ENCODE measurements around the gene SETD1A. TPM values are rescaled to one million over a fixed set of nuclear protein-coding genes. Genes with fewer than 3 reads are reported as not detected.

Gene SETD1A
- total RNA-seq, 2 experiments from 2014 or later, result 26.5 to 26.6 TPM

- H3K4me1 Mint-ChIP-seq, result peaks cover 9% of the 10 kb centered on the region
- ChIA-PET CTCF (interaction anchor here (0.9 to 1.0 kb wide), 2 partner anchors 11 to 153 kb away, joined by 4 to 5 read pairs; partner anchors contain the start of gene KAT8), POLR2A (no interaction called here)
- peaks cover 63% of the 10 kb centered on the region for H3K36me3 Mint-ChIP-seq (ENCODE audit: low read depth)
- peak overlapping the region; percentile 25 for H3K27ac Mint-ChIP-seq
- H3K4me3 Mint-ChIP-seq, result no peak overlapping the region
- H3K27me3 Mint-ChIP-seq, result no peaks in the 10 kb centered on the region
- no peak for DNase-seq
- H3K9me3 Mint-ChIP-seq, result no peaks in the 10 kb centered on the region
Observed at GRCh38 chr16:30964574-30965226, 7.1 kb downstream of the SETD1A start.

GRCh38 chr16:30965436-30965835 lies 7.9 kb downstream of the SETD1A start:
- ChIA-PET CTCF (interaction anchor here (1.3 kb wide), 1 partner anchor 30 kb away, joined by 5 read pairs; no protein-coding TSS in a partner anchor), POLR2A (no interaction called here)
- no peak overlapping the region for H3K27ac Mint-ChIP-seq

GRCh38 chr16:30966033-30966619 lies 8.6 kb downstream of the SETD1A start:
- Mint-ChIP-seq H3K27me3 (no peaks in the 10 kb centered on the region), H3K36me3 (ENCODE audit: low read depth) (peaks cover 61% of the 10 kb centered on the region), H3K4me1 (no peaks in the 10 kb centered on the region), H3K27ac (no peak overlapping the region), H3K4me3 (no peak overlapping the region), H3K9me3 (no peaks in the 10 kb centered on the region)
- DNase-seq, result no peak
- POLR2A ChIA-PET, result no interaction called here
- CTCF ChIA-PET, result interaction anchor here (1.3 kb wide), 1 partner anchor 31 kb away, joined by 5 read pairs; no protein-coding TSS in a partner anchor

More at GRCh38 chr16:30965436-30965835, 7.9 kb downstream of the SETD1A start:
- Mint-ChIP-seq H3K4me3 (no peak overlapping the region), H3K27me3 (no peaks in the 10 kb centered on the region), H3K9me3 (no peaks in the 10 kb centered on the region), H3K36me3 (ENCODE audit: low read depth) (peaks cover 57% of the 10 kb centered on the region), H3K4me1 (peaks cover 2% of the 10 kb centered on the region)
- no peak for DNase-seq

DNA sequence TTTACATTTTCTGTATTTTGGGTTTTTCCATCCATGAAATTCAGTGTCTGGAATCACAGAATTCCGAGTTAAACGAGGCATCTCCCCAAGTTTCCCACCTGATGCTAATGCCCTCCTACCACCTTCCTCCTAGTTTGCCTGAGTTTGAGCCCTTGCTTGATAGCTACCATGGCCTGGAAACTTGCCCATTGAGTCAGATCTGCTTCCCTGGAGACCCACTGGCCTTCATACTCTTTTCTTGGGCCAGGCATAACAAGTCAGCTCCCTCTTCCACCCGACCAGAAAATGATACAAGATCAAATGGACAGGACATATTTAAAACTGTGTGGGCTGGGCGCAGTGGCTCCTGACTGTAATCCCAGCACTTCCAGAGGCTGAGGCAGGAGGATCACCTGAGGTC lies 10.2 kb downstream of the SETD1A start:
- peaks cover 63% of the 10 kb centered on the region for H3K36me3 Mint-ChIP-seq (ENCODE audit: low read depth)
- no peak overlapping the region for H3K27ac Mint-ChIP-seq
- CTCF ChIA-PET, result no interaction called here
- H3K9me3 Mint-ChIP-seq, result no peaks in the 10 kb centered on the region
- no peak overlapping the region for H3K4me3 Mint-ChIP-seq
- no peaks in the 10 kb centered on the region for H3K27me3 Mint-ChIP-seq
- DNase-seq, result no peak
- POLR2A ChIA-PET, result no interaction called here
- no peaks in the 10 kb centered on the region for H3K4me1 Mint-ChIP-seq

DNA sequence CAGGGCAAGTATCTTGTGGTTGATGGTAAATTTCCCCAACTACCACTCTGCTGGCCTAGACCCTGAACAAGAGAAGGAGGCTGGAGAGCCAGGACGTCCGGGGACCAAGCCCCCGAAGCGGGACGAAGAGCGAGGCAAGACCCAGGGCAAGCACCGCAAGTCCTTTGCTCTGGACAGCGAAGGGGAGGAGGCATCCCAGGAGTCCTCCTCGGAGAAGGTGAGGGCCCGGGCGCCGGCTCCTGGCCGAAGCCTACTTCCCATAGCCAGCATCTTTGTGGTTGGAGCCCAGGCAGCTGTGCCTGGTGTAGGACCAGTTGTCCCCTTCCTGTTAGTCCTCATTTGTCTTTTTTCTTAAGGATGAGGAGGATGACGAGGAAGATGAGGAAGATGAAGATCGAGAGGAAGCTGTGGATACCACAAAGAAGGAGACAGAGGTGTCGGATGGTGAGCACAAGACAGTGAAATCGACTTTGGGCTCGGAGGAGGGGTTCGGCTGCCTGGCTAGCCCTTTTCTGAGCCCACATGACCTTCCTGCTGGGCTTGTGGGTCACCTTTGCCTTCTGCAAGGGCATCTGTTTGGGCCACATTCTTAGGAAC lies 11.8 kb downstream of the SETD1A start:
- Mint-ChIP-seq H3K9me3 (no peaks in the 10 kb centered on the region), H3K36me3 (ENCODE audit: low read depth) (peaks cover 68% of the 10 kb centered on the region), H3K27me3 (no peaks in the 10 kb centered on the region), H3K4me3 (no peak overlapping the region), H3K4me1 (no peaks in the 10 kb centered on the region), H3K27ac (no peak overlapping the region)
- POLR2A ChIA-PET, result no interaction called here
- no peak for DNase-seq
- CTCF ChIA-PET, result interaction anchor here (0.5 to 1.1 kb wide), 3 partner anchors 12 to 398 kb away, joined by 3 to 5 read pairs (median 3); no protein-coding TSS in a partner anchor

- no peaks in the 10 kb centered on the region for H3K9me3 Mint-ChIP-seq
- CTCF ChIA-PET, result interaction anchor here (1.7 to 2.9 kb wide), 2 partner anchors 12 to 13 kb away, joined by 4 to 7 read pairs; partner anchors contain the start of gene HSD3B7
- no peak overlapping the region for H3K4me3 Mint-ChIP-seq
- H3K4me1 Mint-ChIP-seq, result no peaks in the 10 kb centered on the region
- no peaks in the 10 kb centered on the region for H3K27me3 Mint-ChIP-seq
- POLR2A ChIA-PET, result no interaction called here
- H3K36me3 Mint-ChIP-seq (ENCODE audit: low read depth), result peaks cover 61% of the 10 kb centered on the region
- H3K27ac Mint-ChIP-seq, result no peak overlapping the region
- DNase-seq, result no peak
Observed at GRCh38 chr16:30971298-30971697, 13.7 kb downstream of the SETD1A start.

DNA sequence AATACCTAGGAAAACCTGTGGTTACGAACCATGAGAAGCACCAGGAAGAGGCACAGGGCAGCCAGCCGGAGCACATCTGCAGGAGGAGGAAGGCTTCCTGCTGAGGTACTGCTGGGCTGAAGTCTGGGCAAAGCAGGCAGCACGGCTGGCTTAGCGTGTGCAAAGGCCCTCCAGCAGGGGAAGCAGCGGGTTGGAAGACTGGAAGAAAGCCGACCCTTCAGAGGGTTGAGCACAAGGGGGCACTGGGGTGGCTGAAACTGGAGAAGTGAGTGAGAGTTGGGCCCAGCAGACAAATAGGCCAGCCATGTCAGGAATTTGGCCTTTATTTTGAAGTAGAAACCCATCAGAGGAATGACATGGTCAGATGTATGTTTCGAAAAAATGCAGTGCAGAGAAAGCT lies 15.3 kb downstream of the SETD1A start:
- no peaks in the 10 kb centered on the region for H3K9me3 Mint-ChIP-seq
- no peak overlapping the region for H3K27ac Mint-ChIP-seq
- CTCF ChIA-PET, result interaction anchor here (0.7 to 2.9 kb wide), 4 partner anchors 10 to 170 kb away, joined by 3 to 7 read pairs (median 4); no protein-coding TSS in a partner anchor
- H3K4me3 Mint-ChIP-seq, result no peak overlapping the region
- POLR2A ChIA-PET, result no interaction called here
- no peak for DNase-seq
- H3K27me3 Mint-ChIP-seq, result no peaks in the 10 kb centered on the region
- no peaks in the 10 kb centered on the region for H3K4me1 Mint-ChIP-seq
- peaks cover 56% of the 10 kb centered on the region for H3K36me3 Mint-ChIP-seq (ENCODE audit: low read depth)

DNA sequence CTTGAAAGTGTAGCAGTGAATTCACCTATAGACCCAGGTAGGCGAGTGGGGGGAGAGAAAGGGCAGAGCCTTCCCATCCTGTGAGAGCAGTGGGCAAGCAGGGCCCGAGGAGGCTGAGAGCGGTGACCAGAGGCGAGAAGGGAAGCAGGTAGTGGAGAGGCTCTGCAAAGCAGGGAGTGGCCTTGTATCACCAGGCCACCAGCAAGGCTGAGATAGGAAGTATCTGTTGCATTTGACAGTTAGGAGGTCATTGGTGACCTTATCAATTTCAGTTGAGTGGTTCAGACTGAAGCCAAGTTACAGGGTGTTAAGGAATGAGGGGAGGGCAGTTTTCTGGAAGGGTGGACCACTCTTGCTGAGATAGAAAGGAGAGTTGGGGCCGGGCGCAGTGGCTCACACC lies 16.8 kb downstream of the SETD1A start:
- no peaks in the 10 kb centered on the region for H3K9me3 Mint-ChIP-seq
- no peaks in the 10 kb centered on the region for H3K27me3 Mint-ChIP-seq
- ChIA-PET CTCF (no interaction called here), POLR2A (no interaction called here)
- no peaks in the 10 kb centered on the region for H3K4me1 Mint-ChIP-seq
- H3K4me3 Mint-ChIP-seq, result no peak overlapping the region
- H3K36me3 Mint-ChIP-seq (ENCODE audit: low read depth), result peaks cover 57% of the 10 kb centered on the region
- no peak overlapping the region for H3K27ac Mint-ChIP-seq
- DNase-seq, result no peak

DNA sequence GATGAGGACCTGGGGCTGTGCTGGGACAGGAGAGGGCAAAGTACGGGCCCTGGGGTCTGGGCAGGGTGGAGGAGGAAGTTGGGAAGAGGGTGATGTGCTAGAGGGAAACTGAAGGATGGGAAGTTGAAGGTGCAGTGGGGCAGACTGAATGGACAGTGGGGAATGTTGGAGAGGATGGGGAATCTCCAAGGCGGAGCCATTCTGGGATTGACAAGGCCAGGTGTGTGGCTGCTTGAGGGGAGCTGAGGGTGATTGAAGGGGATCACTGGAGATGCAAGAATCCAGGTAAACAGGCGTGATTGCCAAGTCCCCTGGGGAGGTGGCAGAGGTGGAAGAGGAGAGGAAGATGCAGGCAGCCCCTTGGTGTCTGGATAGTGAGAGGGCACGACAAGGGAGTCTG lies 18.9 kb downstream of the SETD1A start:
- H3K36me3 Mint-ChIP-seq (ENCODE audit: low read depth), result peaks cover 57% of the 10 kb centered on the region
- no peaks in the 10 kb centered on the region for H3K27me3 Mint-ChIP-seq
- CTCF ChIA-PET, result interaction anchor here (1.1 to 2.6 kb wide), 2 partner anchors 8 to 73 kb away, joined by 3 to 7 read pairs; partner anchors contain the start of gene HSD3B7
- H3K27ac Mint-ChIP-seq, result no peak overlapping the region
- H3K4me1 Mint-ChIP-seq, result no peaks in the 10 kb centered on the region
- no peak overlapping the region for H3K4me3 Mint-ChIP-seq
- no peaks in the 10 kb centered on the region for H3K9me3 Mint-ChIP-seq
- no peak for DNase-seq
- POLR2A ChIA-PET, result no interaction called here

DNA sequence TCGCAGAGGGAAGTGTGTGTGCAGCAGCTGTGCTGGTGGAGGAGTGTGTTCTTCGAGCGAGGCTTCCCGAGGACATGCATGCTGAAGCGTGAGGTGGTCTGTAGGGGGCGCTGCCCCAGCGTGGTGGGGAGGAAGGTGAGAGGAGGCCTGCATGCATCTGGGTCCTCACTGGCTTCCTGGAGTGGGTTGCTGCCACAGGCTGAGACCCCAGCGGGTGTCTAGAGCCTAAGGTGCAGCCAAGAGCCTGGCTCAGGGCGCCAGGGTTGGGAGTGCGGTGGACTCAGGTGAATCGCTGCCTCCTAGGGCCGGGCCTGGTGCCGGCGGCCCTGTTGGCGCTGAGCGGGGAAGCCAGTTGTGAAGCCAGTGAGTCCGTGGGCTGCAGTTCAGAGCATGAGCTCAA lies 19.9 kb downstream of the SETD1A start:
- peak overlapping the region; percentile 4 for H3K27ac Mint-ChIP-seq
- CTCF ChIA-PET, result interaction anchor here (0.7 to 1.4 kb wide), 2 partner anchors 9 to 28 kb away, joined by 4 to 5 read pairs; no protein-coding TSS in a partner anchor
- POLR2A ChIA-PET, result no interaction called here
- H3K4me1 Mint-ChIP-seq, result no peaks in the 10 kb centered on the region
- no peaks in the 10 kb centered on the region for H3K9me3 Mint-ChIP-seq
- no peak overlapping the region for H3K4me3 Mint-ChIP-seq
- H3K27me3 Mint-ChIP-seq, result no peaks in the 10 kb centered on the region
- peak; percentile 21 for DNase-seq
- peaks cover 48% of the 10 kb centered on the region for H3K36me3 Mint-ChIP-seq (ENCODE audit: low read depth)

DNA sequence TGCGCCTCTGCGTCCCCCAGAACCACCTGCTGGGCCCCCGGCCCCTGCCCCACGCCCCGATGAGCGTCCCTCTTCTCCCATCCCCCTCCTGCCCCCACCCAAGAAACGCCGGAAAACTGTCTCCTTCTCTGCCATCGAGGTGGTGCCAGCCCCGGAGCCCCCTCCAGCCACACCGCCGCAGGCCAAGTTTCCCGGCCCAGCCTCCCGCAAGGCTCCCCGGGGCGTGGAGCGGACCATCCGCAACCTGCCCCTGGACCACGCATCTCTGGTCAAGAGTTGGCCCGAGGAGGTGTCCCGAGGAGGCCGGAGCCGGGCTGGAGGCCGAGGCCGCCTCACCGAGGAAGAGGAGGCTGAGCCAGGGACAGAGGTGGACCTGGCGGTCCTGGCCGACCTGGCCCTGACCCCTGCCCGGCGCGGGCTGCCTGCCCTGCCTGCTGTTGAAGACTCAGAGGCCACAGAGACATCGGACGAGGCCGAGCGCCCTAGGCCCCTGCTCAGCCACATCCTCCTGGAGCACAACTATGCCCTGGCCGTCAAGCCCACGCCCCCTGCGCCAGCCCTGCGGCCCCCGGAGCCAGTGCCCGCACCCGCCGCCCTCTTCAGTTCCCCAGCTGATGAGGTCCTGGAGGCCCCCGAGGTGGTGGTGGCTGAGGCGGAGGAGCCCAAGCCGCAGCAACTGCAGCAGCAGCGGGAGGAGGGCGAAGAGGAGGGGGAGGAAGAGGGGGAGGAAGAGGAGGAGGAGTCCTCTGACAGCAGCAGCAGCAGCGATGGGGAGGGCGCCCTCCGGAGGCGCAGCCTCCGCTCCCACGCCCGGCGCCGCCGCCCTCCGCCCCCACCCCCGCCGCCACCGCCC lies 21.8 kb downstream of the SETD1A start:
- H3K27me3 Mint-ChIP-seq, result no peaks in the 10 kb centered on the region
- H3K9me3 Mint-ChIP-seq, result no peaks in the 10 kb centered on the region
- peaks cover under 1% of the 10 kb centered on the region for H3K4me1 Mint-ChIP-seq
- CTCF ChIA-PET, result no interaction called here
- POLR2A ChIA-PET, result no interaction called here
- peaks cover 33% of the 10 kb centered on the region for H3K36me3 Mint-ChIP-seq (ENCODE audit: low read depth)
- no peak overlapping the region for H3K4me3 Mint-ChIP-seq
- no peak for DNase-seq
- no peak overlapping the region for H3K27ac Mint-ChIP-seq

GRCh38 chr16:30980023-30980371 lies 22.4 kb downstream of the SETD1A start:
- POLR2A ChIA-PET, result no interaction called here

More at GRCh38 chr16:30980023-30980371, 22.4 kb downstream of the SETD1A start:
- CTCF ChIA-PET, result no interaction called here
- no peak for DNase-seq
- peaks cover 6% of the 10 kb centered on the region for H3K4me1 Mint-ChIP-seq
- peaks cover 30% of the 10 kb centered on the region for H3K36me3 Mint-ChIP-seq (ENCODE audit: low read depth)
- H3K4me3 Mint-ChIP-seq, result no peak overlapping the region
- H3K9me3 Mint-ChIP-seq, result no peaks in the 10 kb centered on the region
- no peaks in the 10 kb centered on the region for H3K27me3 Mint-ChIP-seq
- H3K27ac Mint-ChIP-seq, result no peak overlapping the region

All from activated CD4-positive, alpha-beta T cell treated with anti-CD3 and anti-CD28 coated beads, Interleukin-2, amount 10 ng/mL, durations not matched to agents 7 days and 5 days (primary cell).